AG10803 (cell line): ENCODE results near the gene GRK2.

Experiments
- DNase-seq: peaks from one replicate; pipeline ENCODE4 v3.0.0; 2010; ENCODE audit warnings: low read depth
- H3K4me3 ChIP-seq: 2 replicates; pipeline ENCODE4 v1.5.1; 2011; ENCODE audit warnings: mild to moderate bottlenecking, low read length, control low read depth
- CTCF ChIP-seq: conservative IDR thresholded peaks from 2 replicates; pipeline ENCODE4 v1.5.1; 2011; ENCODE audit warnings: mild to moderate bottlenecking, low read length, control low read depth, inconsistent platforms

GRK2 gene

GRCh38 chr11:67308031-67308866, 42.0 kb downstream of the GRK2 start:
- TF ChIP-seq CTCF, result no peak
- H3K4me3 ChIP-seq, result no peak overlapping the region
- no peak for DNase-seq

- DNase-seq, result no peak
- TF ChIP-seq CTCF, result no peak
- H3K4me3 ChIP-seq, result no peak overlapping the region
Observed at GRCh38 chr11:67309166-67309565, 42.9 kb downstream of the GRK2 start.

- no peak for DNase-seq
- TF ChIP-seq CTCF, result no peak
- H3K4me3 ChIP-seq, result no peak overlapping the region
Observed at GRCh38 chr11:67309661-67310061, 43.4 kb downstream of the GRK2 start.

GRCh38 chr11:67310246-67311050, 44.2 kb downstream of the GRK2 start:
- TF ChIP-seq CTCF, result no peak
- H3K4me3 ChIP-seq, result no peak overlapping the region

GRCh38 chr11:67311051-67311555, 44.8 kb downstream of the GRK2 start:
- no peak overlapping the region for H3K4me3 ChIP-seq
- DNase-seq, result no peak
- TF ChIP-seq CTCF, result no peak

More at GRCh38 chr11:67310246-67311050, 44.2 kb downstream of the GRK2 start:
- no peak for DNase-seq

GRCh38 chr11:67311556-67312082, 45.3 kb downstream of the GRK2 start:
- TF ChIP-seq CTCF, result no peak
- H3K4me3 ChIP-seq, result no peak overlapping the region
- no peak for DNase-seq
